ENCODE measurements around the gene CRIM1. TPM values are rescaled to one million over a fixed set of nuclear protein-coding genes. Genes with fewer than 3 reads are reported as not detected.

CRIM1 gene
- total RNA-seq, 1 experiment from 2014 or later: 245 TPM

DNA sequence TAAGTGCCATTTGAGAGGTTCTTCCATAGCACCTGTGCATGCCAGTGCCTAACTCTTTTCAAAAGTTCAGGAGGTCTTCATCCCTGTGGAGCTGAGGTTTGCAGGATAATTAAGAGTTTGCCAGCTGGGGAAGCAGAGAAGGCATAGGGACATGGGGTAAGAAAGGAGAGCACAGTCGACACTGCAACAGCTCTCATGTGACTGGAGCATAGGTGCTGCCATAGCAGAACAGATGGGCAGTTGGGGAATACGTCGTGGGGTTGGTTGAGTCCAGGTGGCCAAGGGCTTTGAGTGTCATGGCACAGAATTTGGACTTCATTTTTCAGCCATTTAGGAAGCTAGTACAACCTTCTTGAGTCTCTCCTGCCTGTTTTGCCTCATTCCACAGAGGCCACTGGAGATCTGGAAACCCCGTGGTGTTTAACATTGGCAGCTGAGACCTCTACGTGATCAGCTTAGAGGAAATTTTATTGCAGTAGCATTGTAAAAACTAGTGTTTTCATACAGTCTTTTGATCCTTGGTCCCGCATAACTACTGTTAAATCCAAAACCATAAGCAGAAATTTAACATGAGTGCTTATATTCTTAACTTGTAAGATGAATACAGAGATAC, 65.1 kb downstream of the CRIM1 start:
- Histone ChIP-seq H3K4me1 (replicated peaks) (no peaks in the 10 kb centered on the region), H3K27me3 (replicated peaks) (no peaks in the 10 kb centered on the region), H3K27ac (no peak overlapping the region), H3K36me3 (peaks cover 53% of the 10 kb centered on the region), H3K9me3 (replicated peaks) (no peaks in the 10 kb centered on the region), H3K4me3 (no peak overlapping the region)
- DNase-seq (ENCODE audit: low read depth in 1 of 2, low spot score in 2 of 2): no peak

- Histone ChIP-seq H3K27ac (no peak overlapping the region), H3K36me3 (peaks cover 58% of the 10 kb centered on the region)
Observed at GRCh38 chr2:36421379-36421778, 65.8 kb downstream of the CRIM1 start.

GRCh38 chr2:36423172-36423571, 67.6 kb downstream of the CRIM1 start:
- H3K4me3 ChIP-seq: no peak overlapping the region
- no peak overlapping the region for H3K27ac ChIP-seq
- DNase-seq (ENCODE audit: low read depth in 1 of 2, low spot score in 2 of 2): no peak

More at GRCh38 chr2:36421379-36421778, 65.8 kb downstream of the CRIM1 start:
- DNase-seq (ENCODE audit: low read depth in 1 of 2, low spot score in 2 of 2): no peak
- H3K4me1 ChIP-seq (replicated peaks): no peaks in the 10 kb centered on the region
- no peaks in the 10 kb centered on the region for H3K9me3 ChIP-seq (replicated peaks)
- no peaks in the 10 kb centered on the region for H3K27me3 ChIP-seq (replicated peaks)
- no peak overlapping the region for H3K4me3 ChIP-seq

GRCh38 chr2:36423619-36424120, 68.1 kb downstream of the CRIM1 start:
- H3K4me1 ChIP-seq (replicated peaks): 0 out of 2 replicates have a peak, but pooled peaks cover 2% of the 10 kb centered on the region
- no peak for DNase-seq (ENCODE audit: low read depth in 1 of 2, low spot score in 2 of 2)
- no peak overlapping the region for H3K4me3 ChIP-seq
- no peaks in the 10 kb centered on the region for H3K27me3 ChIP-seq (replicated peaks)
- H3K36me3 ChIP-seq: peaks cover 48% of the 10 kb centered on the region
- H3K27ac ChIP-seq: no peak overlapping the region
- H3K9me3 ChIP-seq (replicated peaks): no peaks in the 10 kb centered on the region

More at GRCh38 chr2:36423172-36423571, 67.6 kb downstream of the CRIM1 start:
- Histone ChIP-seq H3K27me3 (replicated peaks) (no peaks in the 10 kb centered on the region), H3K4me1 (replicated peaks) (0 out of 2 replicates have a peak, but pooled peaks cover 2% of the 10 kb centered on the region), H3K36me3 (peaks cover 48% of the 10 kb centered on the region), H3K9me3 (replicated peaks) (no peaks in the 10 kb centered on the region)

- peaks cover 8% of the 10 kb centered on the region; the same call in 1 of the 2 replicates for H3K4me1 ChIP-seq (replicated peaks)
- no peak overlapping the region for H3K27ac ChIP-seq
- no peak for DNase-seq (ENCODE audit: low read depth in 1 of 2, low spot score in 2 of 2)
- no peaks in the 10 kb centered on the region for H3K27me3 ChIP-seq (replicated peaks)
- H3K36me3 ChIP-seq: peaks cover 61% of the 10 kb centered on the region
- no peak overlapping the region for H3K4me3 ChIP-seq
- no peaks in the 10 kb centered on the region for H3K9me3 ChIP-seq (replicated peaks)
Observed at GRCh38 chr2:36425608-36426355, 70.2 kb downstream of the CRIM1 start.

GRCh38 chr2:36427790-36428243, 72.2 kb downstream of the CRIM1 start:
- H3K4me1 ChIP-seq (replicated peaks): peaks cover 8% of the 10 kb centered on the region; the same call in 1 of the 2 replicates
- DNase-seq (ENCODE audit: low read depth in 1 of 2, low spot score in 2 of 2): no peak
- no peak overlapping the region for H3K4me3 ChIP-seq
- no peak overlapping the region for H3K27ac ChIP-seq
- no peaks in the 10 kb centered on the region for H3K9me3 ChIP-seq (replicated peaks)
- H3K36me3 ChIP-seq: peaks cover 68% of the 10 kb centered on the region
- no peaks in the 10 kb centered on the region for H3K27me3 ChIP-seq (replicated peaks)

- Histone ChIP-seq H3K36me3 (peaks cover 43% of the 10 kb centered on the region), H3K9me3 (replicated peaks) (no peaks in the 10 kb centered on the region), H3K27ac (no peak overlapping the region), H3K4me3 (no peak overlapping the region), H3K27me3 (replicated peaks) (no peaks in the 10 kb centered on the region), H3K4me1 (replicated peaks) (peaks cover 15% of the 10 kb centered on the region; the same call in 1 of the 2 replicates)
- DNase-seq (ENCODE audit: low read depth in 1 of 2, low spot score in 2 of 2): no peak
Observed at GRCh38 chr2:36430549-36430948, 75.0 kb downstream of the CRIM1 start.

GRCh38 chr2:36432479-36432878, 76.9 kb downstream of the CRIM1 start:
- H3K4me1 ChIP-seq (replicated peaks): peaks cover 16% of the 10 kb centered on the region
- no peak for DNase-seq (ENCODE audit: low read depth in 1 of 2, low spot score in 2 of 2)
- H3K36me3 ChIP-seq: peaks cover 33% of the 10 kb centered on the region
- H3K27ac ChIP-seq: no peak overlapping the region
- no peaks in the 10 kb centered on the region for H3K9me3 ChIP-seq (replicated peaks)
- H3K27me3 ChIP-seq (replicated peaks): no peaks in the 10 kb centered on the region
- H3K4me3 ChIP-seq: no peak overlapping the region

- Histone ChIP-seq H3K36me3 (peaks cover 35% of the 10 kb centered on the region), H3K27ac (no peak overlapping the region), H3K4me1 (replicated peaks) (peaks cover 23% of the 10 kb centered on the region), H3K27me3 (replicated peaks) (no peaks in the 10 kb centered on the region), H3K4me3 (no peak overlapping the region), H3K9me3 (replicated peaks) (no peaks in the 10 kb centered on the region)
- DNase-seq (ENCODE audit: low read depth in 1 of 2, low spot score in 2 of 2): no peak
Observed at GRCh38 chr2:36433311-36434217, 78.0 kb downstream of the CRIM1 start.

- Histone ChIP-seq H3K27ac (peak overlapping the region; percentile 56), H3K4me3 (no peak overlapping the region), H3K9me3 (replicated peaks) (no peaks in the 10 kb centered on the region), H3K27me3 (replicated peaks) (no peaks in the 10 kb centered on the region), H3K36me3 (peaks cover 53% of the 10 kb centered on the region), H3K4me1 (replicated peaks) (peaks cover 36% of the 10 kb centered on the region)
- DNase-seq (ENCODE audit: low read depth in 1 of 2, low spot score in 2 of 2): peak; percentile 85 to 93
Observed at GRCh38 chr2:36438449-36438977, 82.9 kb downstream of the CRIM1 start.

GRCh38 chr2:36439084-36439483, 83.5 kb downstream of the CRIM1 start:
- H3K27me3 ChIP-seq (replicated peaks): no peaks in the 10 kb centered on the region
- peak overlapping the region; percentile 56 for H3K27ac ChIP-seq
- H3K9me3 ChIP-seq (replicated peaks): no peaks in the 10 kb centered on the region
- no peak for DNase-seq (ENCODE audit: low read depth in 1 of 2, low spot score in 2 of 2)
- peaks cover 34% of the 10 kb centered on the region for H3K4me1 ChIP-seq (replicated peaks)
- H3K4me3 ChIP-seq: no peak overlapping the region
- peaks cover 59% of the 10 kb centered on the region for H3K36me3 ChIP-seq

- DNase-seq (ENCODE audit: low read depth in 1 of 2, low spot score in 2 of 2): no peak
- peaks cover 80% of the 10 kb centered on the region for H3K36me3 ChIP-seq
- peaks cover 47% of the 10 kb centered on the region for H3K4me1 ChIP-seq (replicated peaks)
- no peak overlapping the region for H3K27ac ChIP-seq
- H3K4me3 ChIP-seq: no peak overlapping the region
- no peaks in the 10 kb centered on the region for H3K9me3 ChIP-seq (replicated peaks)
- no peaks in the 10 kb centered on the region for H3K27me3 ChIP-seq (replicated peaks)
Observed at GRCh38 chr2:36441065-36441625, 85.6 kb downstream of the CRIM1 start.

DNA sequence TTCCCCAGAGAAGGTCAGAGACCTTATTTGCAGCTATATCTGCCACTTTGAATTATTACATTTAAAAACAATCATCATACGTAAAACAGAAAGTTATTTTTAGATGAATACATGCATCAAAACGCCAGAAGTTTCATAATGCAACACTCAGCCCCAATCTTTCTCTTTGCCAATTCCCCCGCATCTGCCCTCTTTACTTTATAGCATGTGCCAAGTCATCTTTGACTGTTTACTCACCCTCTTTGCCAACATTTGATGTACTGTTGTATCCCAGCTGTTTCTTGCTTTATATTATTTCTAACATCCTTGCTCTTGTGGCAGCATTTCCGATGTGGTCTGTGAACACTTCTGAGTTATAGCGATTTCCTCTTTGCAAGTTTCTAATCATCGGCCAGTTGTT, 86.2 kb downstream of the CRIM1 start:
- DNase-seq (ENCODE audit: low read depth in 1 of 2, low spot score in 2 of 2): no peak
- Histone ChIP-seq H3K27ac (no peak overlapping the region), H3K36me3 (peaks cover 83% of the 10 kb centered on the region), H3K4me1 (replicated peaks) (peaks cover 53% of the 10 kb centered on the region), H3K9me3 (replicated peaks) (no peaks in the 10 kb centered on the region), H3K4me3 (no peak overlapping the region), H3K27me3 (replicated peaks) (no peaks in the 10 kb centered on the region)
